ENCODE results near the gene FAH.

DNA sequence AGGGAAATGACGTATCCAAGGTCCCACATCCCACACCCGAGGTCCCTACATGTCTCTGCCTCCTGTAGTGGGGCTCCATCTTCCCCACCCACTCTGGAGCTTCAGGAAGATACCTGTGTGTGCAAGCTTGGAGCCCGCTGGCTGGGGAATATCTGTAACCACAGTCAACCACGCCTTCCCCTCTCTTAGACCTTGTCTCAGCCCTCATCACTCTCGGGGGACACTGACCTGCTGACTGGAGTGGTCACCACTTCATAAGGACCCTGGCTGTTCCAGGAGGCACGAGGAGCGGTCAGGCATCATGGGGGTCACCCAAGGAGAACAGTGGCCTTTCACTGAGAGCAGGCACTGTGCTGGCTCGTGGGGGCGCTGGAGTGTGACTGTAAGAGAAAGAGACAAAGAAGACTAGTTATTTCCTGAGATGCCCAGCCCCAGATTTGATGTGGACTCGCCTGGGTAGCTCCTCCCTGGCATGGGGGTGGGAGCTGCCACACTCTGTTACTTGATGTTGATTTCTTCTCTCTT lies 50.6 kb downstream of the FAH start:
- TF ChIP-seq, protein P1, sequence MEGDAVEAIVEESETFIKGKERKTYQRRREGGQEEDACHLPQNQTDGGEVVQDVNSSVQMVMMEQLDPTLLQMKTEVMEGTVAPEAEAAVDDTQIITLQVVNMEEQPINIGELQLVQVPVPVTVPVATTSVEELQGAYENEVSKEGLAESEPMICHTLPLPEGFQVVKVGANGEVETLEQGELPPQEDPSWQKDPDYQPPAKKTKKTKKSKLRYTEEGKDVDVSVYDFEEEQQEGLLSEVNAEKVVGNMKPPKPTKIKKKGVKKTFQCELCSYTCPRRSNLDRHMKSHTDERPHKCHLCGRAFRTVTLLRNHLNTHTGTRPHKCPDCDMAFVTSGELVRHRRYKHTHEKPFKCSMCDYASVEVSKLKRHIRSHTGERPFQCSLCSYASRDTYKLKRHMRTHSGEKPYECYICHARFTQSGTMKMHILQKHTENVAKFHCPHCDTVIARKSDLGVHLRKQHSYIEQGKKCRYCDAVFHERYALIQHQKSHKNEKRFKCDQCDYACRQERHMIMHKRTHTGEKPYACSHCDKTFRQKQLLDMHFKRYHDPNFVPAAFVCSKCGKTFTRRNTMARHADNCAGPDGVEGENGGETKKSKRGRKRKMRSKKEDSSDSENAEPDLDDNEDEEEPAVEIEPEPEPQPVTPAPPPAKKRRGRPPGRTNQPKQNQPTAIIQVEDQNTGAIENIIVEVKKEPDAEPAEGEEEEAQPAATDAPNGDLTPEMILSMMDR (IDR thresholded peaks at IDR 0.05) = no peak
- TF ChIP-seq EP300 (IDR thresholded peaks at IDR 0.05) (no peak), POLR2A (IDR thresholded peaks at IDR 0.05; ENCODE audit: low read depth) (no peak), POLR2AphosphoS5 (IDR thresholded peaks at IDR 0.05) (no peak)
